NCI-H2196 treated with DMSO at 0.1 percent for 48 hours (cell line): ENCODE measurements around the gene ERAS.

ENCODE experiments used
- DNase-seq: peaks from one replicate; lab custom pipeline; 2025; ENCODE audit not compliant: unreplicated experiment; lab: John Stamatoyannopoulos, UW

Gene ERAS

DNA sequence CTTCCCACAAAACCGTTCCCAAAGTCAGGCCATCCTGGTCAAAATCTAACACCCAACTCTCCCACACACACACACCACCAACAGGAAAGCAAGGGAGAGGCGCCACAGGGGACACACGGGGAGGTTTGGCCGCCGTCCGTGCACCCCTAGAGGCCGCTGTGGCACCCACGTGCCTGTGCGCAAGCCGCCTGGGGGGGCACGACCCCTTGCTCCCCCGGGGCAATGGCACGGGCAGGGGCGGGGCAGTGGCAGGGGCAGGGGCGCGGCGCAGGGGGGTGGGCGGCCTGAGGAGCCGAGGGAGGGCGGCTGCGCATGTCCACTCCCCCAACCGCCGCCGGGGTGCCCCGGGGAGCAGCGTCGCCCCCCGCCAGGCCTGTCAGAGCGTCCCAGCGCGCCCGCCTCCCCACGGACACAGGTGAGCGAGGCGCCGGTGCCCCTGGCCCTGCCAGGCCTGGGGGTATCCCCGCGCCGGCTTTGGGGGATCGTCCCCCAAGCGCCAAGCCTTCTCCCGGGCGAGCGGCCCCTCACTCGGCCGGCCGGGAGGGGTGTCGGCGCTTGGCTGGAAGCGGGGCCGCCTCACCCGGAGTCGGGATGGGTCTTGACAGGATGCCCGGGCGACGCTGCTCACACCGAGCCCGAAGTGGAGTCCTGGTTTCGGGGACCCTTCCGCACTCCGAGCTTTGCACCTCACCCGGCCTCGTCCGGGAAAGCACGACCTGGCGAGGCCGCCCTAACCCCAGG is at the start of gene ERAS:
ERAS (plus strand) TSS at position 379 of the 741 bp plus-strand sequence. CDS start 2,611 bp downstream, outside the sequence.
- DNase-seq: no peak

DNA sequence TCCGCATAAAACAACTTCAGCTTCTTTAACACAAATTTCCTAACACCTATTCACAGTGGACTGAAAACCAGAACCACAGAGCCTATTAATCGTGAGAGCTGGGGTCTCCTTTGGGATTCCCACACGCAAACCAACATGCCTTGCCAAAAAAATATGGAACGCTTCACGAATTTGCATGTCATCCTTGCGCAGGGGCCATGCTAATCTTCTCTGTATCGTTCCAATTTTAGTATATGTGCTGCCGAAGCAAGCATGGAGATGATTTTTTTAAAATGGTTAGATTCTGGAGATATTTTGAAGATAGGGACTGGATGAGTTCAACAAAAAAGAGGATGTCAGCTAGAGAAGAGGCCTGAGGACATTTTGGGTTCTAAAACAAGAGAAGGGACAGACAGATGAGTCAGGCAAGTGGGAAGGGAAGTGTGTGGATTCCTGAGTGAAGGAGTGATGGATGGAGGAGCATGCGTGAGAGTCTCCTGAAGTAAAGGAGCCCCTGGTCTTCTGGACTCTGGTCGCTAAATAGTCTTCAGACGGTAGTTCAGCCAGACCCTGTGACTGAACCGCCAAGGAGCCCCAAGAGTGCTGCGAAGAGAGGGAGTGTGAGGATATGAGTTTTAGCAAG is 49.4 kb upstream of the ERAS start:
- DNase-seq: no peak

GRCh38 chrX:48779399-48779798 is 46.9 kb upstream of the ERAS start:
- no peak for DNase-seq

DNA sequence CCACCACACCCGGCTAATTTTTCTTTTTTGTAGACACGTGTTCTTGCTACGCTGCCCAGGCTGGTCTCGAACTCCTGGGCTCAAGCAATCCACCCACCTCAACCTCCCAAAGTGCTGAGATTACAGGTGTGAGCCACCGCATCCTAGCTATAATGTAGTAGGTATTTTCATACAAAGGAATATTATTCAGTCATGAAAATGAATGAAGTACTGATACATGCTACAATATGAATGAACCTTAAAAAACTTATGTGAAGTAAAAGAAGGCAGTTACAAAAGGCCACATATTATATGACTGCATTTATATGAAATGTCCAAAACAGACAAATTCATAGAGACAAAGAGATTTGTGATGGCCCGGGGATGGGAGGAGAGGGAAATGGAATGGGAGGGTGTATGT is 44.6 kb upstream of the ERAS start:
- DNase-seq: no peak

GRCh38 chrX:48782216-48782615 is 44.1 kb upstream of the ERAS start:
- DNase-seq: no peak

DNA sequence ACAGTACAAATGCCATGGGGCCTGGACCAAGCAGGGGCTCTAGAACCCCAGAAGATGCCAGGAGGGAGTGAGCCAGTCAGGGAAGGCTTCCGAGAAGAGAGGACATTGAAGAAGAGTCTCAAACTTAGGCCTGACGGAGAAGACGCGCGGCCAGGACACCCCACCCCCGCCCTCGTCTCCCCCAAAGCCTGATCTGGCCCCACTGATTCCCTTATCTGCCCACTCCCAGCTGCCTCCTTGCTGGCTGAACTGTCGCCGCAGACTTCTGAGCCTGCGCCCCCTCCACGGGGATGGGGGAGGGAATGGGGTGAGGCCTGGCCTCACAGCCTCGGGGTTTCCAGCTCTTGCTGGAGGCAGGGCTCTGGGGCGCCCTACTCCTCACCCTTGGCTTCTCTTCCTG is 43.5 kb upstream of the ERAS start:
- DNase-seq: no peak

DNA sequence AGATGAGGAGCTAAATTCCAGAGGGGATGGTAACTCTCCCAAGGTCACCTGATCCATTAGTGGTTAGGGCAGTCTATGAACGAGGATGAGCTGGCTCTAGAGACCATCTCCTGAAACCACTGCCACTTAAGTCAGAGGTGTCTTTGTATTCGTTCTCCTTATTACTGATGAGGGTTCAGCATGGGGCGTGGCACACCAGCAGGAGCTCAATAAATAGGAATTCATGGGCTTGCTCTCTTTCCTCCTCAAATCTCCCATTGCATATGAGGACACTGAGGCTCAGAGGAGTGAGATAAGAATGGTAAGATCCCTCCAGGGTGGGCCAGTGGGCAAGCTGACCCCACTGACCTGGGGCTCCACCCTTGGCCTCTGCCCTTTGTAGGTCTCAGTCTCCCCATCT is 41.6 kb upstream of the ERAS start:
- no peak for DNase-seq

DNA sequence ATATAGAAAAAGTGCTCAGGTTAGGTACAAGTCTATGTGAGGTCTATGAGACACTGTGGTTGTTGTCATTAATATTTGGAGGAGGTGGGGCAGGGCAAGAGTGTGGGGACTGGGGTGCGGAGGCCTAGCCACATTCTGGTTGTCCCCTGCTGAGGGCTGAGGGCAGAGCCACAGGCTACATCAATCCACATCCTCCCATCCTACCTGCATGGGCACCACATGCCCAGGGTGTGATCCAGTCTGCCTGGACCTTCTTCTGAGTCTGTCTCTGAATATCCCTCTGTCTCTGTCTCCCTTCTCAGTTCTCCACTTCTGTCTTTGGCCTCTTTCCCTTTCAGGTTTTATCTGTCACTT is 41.1 kb upstream of the ERAS start:
- DNase-seq: no peak

DNA sequence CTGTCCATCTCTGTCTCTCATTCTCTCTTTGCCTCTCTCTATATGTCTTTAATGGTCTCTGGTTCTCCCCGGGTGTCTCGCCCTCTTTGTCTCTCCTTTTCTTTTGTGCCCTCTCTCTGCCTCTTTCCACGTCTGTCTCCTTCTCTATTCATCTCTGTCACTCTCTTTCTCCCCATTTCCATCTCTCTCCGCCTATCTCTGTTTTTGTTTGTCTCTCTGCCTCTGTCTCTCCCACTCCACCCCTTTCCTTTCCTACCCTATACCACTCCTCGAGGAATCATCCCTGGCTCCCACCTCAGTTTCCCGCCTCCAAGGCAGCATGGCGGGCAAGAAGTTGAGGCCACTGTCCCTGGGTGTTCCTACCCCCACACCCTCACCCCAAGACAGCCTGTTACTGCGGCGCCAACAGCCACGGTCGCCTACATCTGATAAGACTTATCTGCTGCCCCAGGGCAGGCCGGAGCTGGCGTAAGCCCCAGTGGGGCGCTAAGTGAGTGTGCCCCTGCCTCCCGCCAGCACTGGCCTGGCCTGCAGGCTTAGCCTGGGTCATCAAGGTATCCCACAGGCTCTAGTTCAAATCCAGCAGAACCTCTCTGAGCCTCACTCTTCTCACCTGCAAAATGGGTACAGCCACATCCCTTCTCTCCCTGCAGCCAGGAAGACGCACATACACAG is 40.6 kb upstream of the ERAS start:
- no peak for DNase-seq

DNA sequence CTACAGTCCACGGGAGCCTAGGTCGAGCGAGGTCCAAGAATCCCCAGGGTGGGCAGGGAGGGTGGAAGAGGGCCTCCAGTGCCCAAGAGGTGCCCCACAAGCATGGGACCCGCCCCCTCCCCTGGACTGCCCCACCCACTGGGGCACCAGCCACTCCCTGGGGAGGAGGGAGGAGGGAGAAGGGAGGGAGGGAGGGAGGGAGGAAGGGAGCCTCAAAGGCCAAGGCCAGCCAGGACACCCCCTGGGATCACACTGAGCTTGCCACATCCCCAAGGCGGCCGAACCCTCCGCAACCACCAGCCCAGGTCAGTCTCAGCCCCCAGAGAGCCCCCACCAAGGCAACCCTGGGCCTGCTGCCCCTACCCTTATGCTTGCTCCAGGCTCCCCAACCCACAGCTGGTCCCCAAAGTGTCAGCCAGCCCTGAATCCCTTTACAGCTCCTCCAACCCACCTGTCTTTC is 39.9 kb upstream of the ERAS start, which contains the start of gene GATA1:
GATA1 (plus strand) TSS at position 250 of the 460 bp plus-strand sequence. CDS start 4,520 bp downstream, outside the sequence.
- DNase-seq: no peak

- DNase-seq: no peak
These were observed 39.3 kb upstream of the ERAS start for GRCh38 chrX:48786825-48787504.

DNA sequence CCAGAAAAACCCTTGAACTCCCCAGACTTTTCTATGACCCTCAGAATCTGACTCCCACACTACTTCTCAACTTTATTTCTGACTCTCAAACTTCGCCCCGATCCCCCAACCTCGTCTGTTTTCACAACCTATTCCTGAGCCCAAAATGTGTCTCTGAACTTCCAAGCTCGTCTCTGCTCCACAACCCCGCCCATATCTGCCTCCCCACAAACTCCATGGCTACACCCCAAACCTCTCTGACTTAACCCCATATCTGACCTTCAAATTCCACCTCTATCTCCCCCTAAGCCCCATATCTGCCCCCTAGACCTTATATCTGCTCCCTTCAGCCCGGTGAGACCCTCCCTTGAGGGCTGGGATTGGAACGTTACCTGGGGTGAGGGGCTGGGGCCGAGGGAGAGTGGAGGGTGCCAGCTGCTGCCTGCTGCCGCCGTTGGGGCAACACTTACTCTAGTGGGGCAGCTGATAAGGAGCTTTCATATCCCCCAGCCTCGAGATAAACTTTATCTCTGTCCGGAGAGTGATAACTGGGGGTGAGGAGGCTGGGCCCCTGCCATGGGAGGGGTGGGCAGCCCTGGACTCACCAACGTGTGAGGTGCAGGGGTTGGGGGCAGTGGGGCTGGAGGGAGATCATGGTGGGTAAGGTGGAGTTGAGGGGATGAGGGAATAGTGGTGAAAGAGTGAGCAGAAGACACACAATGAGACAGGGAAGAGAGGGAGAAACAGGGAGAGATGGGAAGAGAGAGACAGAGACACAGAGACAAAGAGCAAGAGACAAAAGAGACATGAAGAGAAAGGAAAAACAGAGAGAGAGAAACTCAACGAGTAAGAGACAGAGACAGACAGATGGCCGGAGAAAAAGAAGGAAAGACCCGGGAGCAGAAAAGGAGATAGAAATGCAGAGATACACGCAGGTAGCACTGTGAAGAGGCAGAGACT is 38.5 kb upstream of the ERAS start:
- no peak for DNase-seq

DNA sequence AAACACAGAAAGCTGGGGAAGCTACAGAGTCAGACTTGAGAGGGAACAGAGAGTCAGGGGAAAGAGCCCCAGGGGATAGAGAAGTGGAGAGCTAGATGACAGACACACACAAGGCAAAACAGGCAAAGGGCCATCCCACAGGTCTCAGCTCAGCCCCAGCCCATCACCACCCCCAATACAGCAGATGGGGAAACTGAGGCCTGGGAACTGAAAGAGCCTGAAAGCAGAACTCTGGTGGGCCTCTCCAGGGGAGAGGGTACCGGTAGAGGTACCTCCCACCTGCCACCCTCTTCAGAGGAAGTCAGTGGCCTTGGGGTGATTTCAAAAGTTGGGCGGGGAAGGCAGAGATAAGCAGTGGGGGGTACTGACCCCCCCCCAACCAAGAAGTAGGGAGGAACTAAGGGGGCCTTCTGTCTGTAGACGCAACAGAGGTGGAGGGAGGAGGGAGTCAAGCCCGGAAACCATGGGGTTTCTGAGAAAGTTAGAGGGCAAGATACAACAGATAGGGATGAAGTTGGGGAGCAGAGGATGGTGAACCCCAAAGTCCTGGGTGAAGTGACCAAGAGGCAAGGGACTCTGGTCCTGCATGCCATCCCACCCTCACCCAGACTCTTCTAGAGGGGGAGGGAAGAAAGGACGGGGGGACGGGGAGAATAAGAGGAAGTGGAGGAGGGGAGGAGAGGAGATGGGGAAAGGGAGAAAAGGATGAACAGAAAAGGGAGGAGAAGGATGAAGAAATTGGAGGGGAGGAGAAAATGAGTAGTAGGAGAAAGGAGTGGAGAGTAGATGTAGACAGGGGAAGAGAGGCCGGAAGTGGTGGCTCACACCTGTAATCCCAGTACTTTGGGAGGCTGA is 36.7 kb upstream of the ERAS start:
- DNase-seq: no peak

DNA sequence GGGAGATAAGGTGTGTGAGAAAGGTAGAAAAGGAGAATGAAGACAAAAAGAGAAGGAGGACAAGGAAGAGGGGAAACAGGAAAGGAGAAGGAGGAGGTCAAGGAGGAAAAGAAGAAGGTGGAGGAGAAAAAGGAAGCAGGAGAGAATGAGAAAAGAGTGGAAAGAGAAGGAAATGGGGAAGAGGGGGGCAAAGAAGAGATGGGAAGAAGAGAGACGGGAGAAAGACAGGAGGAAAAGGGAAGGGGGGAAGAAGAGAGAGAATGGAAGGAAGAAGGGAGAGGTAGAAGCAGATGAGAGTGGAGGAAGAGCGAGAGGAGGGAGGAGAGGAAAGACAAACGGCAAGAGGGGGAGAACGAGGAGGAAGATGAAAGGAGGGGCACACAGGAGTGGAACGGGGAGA is 35.8 kb upstream of the ERAS start:
- DNase-seq: no peak

- no peak for DNase-seq
These were observed 35.1 kb upstream of the ERAS start for GRCh38 chrX:48791063-48791820.

DNA sequence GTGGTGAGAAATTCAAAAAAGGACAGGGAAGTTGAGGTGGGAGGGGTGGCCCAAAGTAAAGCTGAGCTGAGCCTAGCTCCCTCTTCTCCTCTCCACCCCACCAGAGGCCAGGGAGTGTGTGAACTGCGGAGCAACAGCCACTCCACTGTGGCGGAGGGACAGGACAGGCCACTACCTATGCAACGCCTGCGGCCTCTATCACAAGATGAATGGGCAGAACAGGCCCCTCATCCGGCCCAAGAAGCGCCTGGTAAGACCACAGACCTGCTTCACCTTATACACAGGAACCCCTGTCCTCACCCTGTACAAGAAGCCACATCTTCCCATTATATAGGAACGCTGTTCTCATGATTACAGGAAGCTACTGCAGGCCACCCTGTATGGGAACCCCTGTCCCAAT is 34.1 kb upstream of the ERAS start:
- DNase-seq: no peak

- no peak for DNase-seq
These were observed 32.4 kb upstream of the ERAS start for GRCh38 chrX:48793935-48794334.

DNA sequence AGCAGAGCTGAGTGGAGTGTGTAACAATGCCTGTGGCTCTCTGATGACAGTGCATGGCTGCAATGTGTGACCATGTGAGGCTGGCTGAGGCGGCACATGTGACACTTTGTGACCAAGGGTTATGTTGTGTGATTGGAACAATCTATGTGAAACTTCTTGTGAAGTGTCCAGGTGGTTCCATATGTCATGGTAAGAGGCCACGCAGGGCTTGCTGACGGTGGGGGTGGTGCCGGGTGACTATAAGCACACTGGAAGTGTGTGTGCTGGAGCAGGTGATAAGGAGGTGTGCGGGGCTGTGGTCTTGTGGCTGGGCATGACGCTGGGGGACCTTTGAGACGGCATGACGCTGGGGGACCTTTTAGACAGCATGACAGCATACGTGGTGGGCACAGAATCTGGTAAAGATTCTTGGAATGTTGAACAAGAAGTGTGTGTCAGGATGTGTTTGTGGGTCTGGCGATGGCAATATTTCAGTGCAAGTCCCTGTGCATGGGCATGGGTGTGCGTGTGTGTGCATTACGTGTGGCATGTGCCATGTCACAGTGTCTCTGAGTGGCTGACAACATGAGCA is 31.9 kb upstream of the ERAS start:
- no peak for DNase-seq
